ENCODE results near the gene SLC9A3.

Gene SLC9A3

GRCh38 chr5:524973-525761, 918 bp upstream of the SLC9A3 start:
- H3K36me3 ChIP-seq (ENCODE audit: control insufficient read depth in 1 of 2, insufficient read depth in 2 of 2, low read length in 2 of 2), result no peaks in the 10 kb centered on the region
- peaks cover 12 to 28% of the 10 kb centered on the region in 2 donors for H3K4me1 ChIP-seq (ENCODE audit: control insufficient read depth in 1 of 2, insufficient read depth in 2 of 2, low read length in 2 of 2)
- H3K9me3 ChIP-seq (ENCODE audit: control insufficient read depth in 1 of 2, low read length in 2 of 2), result no peaks in the 10 kb centered on the region
- no peak overlapping the region for H3K27ac ChIP-seq (ENCODE audit: low read depth, low read length)
- no peak overlapping the region for H3K9ac ChIP-seq (ENCODE audit: low read depth in 1 of 2, low read length in 2 of 2)
- peaks cover 48 to 56% of the 10 kb centered on the region in 2 donors for H3K27me3 ChIP-seq (ENCODE audit: control insufficient read depth in 1 of 2, insufficient read depth in 2 of 2, low read length in 2 of 2)
- H3K4me3 ChIP-seq (ENCODE audit: low read depth in 1 of 2, low read length in 2 of 2), result no peak overlapping the region

- H3K27ac ChIP-seq (ENCODE audit: low read depth, low read length), result no peak overlapping the region
- no peaks in the 10 kb centered on the region for H3K9me3 ChIP-seq (ENCODE audit: control insufficient read depth in 1 of 2, low read length in 2 of 2)
- H3K36me3 ChIP-seq (ENCODE audit: control insufficient read depth in 1 of 2, insufficient read depth in 2 of 2, low read length in 2 of 2), result no peaks in the 10 kb centered on the region
- no peak overlapping the region for H3K9ac ChIP-seq (ENCODE audit: low read depth in 1 of 2, low read length in 2 of 2)
- peaks cover 41 to 44% of the 10 kb centered on the region in 2 donors for H3K27me3 ChIP-seq (ENCODE audit: control insufficient read depth in 1 of 2, insufficient read depth in 2 of 2, low read length in 2 of 2)
- peak overlapping the region; percentile 40 to 53 for H3K4me3 ChIP-seq (ENCODE audit: low read depth in 1 of 2, low read length in 2 of 2)
- H3K4me1 ChIP-seq (ENCODE audit: control insufficient read depth in 1 of 2, insufficient read depth in 2 of 2, low read length in 2 of 2), result peaks cover 21 to 34% of the 10 kb centered on the region in 2 donors
These were observed 617 bp downstream of the SLC9A3 start for GRCh38 chr5:523441-524222.

- Histone ChIP-seq H3K9ac (ENCODE audit: low read depth in 1 of 2, low read length in 2 of 2) (peak overlapping the region in 1 of 2 donors; percentile 18), H3K36me3 (ENCODE audit: control insufficient read depth in 1 of 2, insufficient read depth in 2 of 2, low read length in 2 of 2) (no peaks in the 10 kb centered on the region), H3K27me3 (ENCODE audit: control insufficient read depth in 1 of 2, insufficient read depth in 2 of 2, low read length in 2 of 2) (peaks cover 41 to 44% of the 10 kb centered on the region in 2 donors), H3K4me1 (ENCODE audit: control insufficient read depth in 1 of 2, insufficient read depth in 2 of 2, low read length in 2 of 2) (peaks cover 27 to 40% of the 10 kb centered on the region in 2 donors), H3K4me3 (ENCODE audit: low read depth in 1 of 2, low read length in 2 of 2) (peak overlapping the region; percentile 40 to 53), H3K27ac (ENCODE audit: low read depth, low read length) (no peak overlapping the region), H3K9me3 (ENCODE audit: control insufficient read depth in 1 of 2, low read length in 2 of 2) (no peaks in the 10 kb centered on the region)
These were observed 1.3 kb downstream of the SLC9A3 start for GRCh38 chr5:522899-523440.

GRCh38 chr5:522116-522515, 2.1 kb downstream of the SLC9A3 start:
- Histone ChIP-seq H3K4me1 (ENCODE audit: control insufficient read depth in 1 of 2, insufficient read depth in 2 of 2, low read length in 2 of 2) (peaks cover 29 to 41% of the 10 kb centered on the region in 2 donors), H3K4me3 (ENCODE audit: low read depth in 1 of 2, low read length in 2 of 2) (no peak overlapping the region), H3K36me3 (ENCODE audit: control insufficient read depth in 1 of 2, insufficient read depth in 2 of 2, low read length in 2 of 2) (no peaks in the 10 kb centered on the region), H3K27ac (ENCODE audit: low read depth, low read length) (no peak overlapping the region), H3K9me3 (ENCODE audit: control insufficient read depth in 1 of 2, low read length in 2 of 2) (no peaks in the 10 kb centered on the region), H3K9ac (ENCODE audit: low read depth in 1 of 2, low read length in 2 of 2) (no peak overlapping the region), H3K27me3 (ENCODE audit: control insufficient read depth in 1 of 2, insufficient read depth in 2 of 2, low read length in 2 of 2) (peaks cover 33 to 35% of the 10 kb centered on the region in 2 donors)

- Histone ChIP-seq H3K4me3 (ENCODE audit: low read depth in 1 of 2, low read length in 2 of 2) (peak overlapping the region in 1 of 2 donors; percentile 21), H3K36me3 (ENCODE audit: control insufficient read depth in 1 of 2, insufficient read depth in 2 of 2, low read length in 2 of 2) (no peaks in the 10 kb centered on the region), H3K27me3 (ENCODE audit: control insufficient read depth in 1 of 2, insufficient read depth in 2 of 2, low read length in 2 of 2) (peaks cover 29 to 31% of the 10 kb centered on the region in 2 donors), H3K9ac (ENCODE audit: low read depth in 1 of 2, low read length in 2 of 2) (no peak overlapping the region), H3K27ac (ENCODE audit: low read depth, low read length) (no peak overlapping the region), H3K4me1 (ENCODE audit: control insufficient read depth in 1 of 2, insufficient read depth in 2 of 2, low read length in 2 of 2) (peaks cover 29 to 41% of the 10 kb centered on the region in 2 donors), H3K9me3 (ENCODE audit: control insufficient read depth in 1 of 2, low read length in 2 of 2) (no peaks in the 10 kb centered on the region)
These were observed 2.6 kb downstream of the SLC9A3 start for GRCh38 chr5:521680-522079.

GRCh38 chr5:520850-521226, 3.4 kb downstream of the SLC9A3 start:
- Histone ChIP-seq H3K27me3 (ENCODE audit: control insufficient read depth in 1 of 2, insufficient read depth in 2 of 2, low read length in 2 of 2) (peaks cover 20 to 23% of the 10 kb centered on the region in 2 donors), H3K27ac (ENCODE audit: low read depth, low read length) (no peak overlapping the region)

GRCh38 chr5:520196-520849, 3.9 kb downstream of the SLC9A3 start:
- Histone ChIP-seq H3K9ac (ENCODE audit: low read depth in 1 of 2, low read length in 2 of 2) (no peak overlapping the region), H3K36me3 (ENCODE audit: control insufficient read depth in 1 of 2, insufficient read depth in 2 of 2, low read length in 2 of 2) (no peaks in the 10 kb centered on the region), H3K27me3 (ENCODE audit: control insufficient read depth in 1 of 2, insufficient read depth in 2 of 2, low read length in 2 of 2) (peaks cover 15 to 17% of the 10 kb centered on the region in 2 donors), H3K4me3 (ENCODE audit: low read depth in 1 of 2, low read length in 2 of 2) (no peak overlapping the region), H3K27ac (ENCODE audit: low read depth, low read length) (no peak overlapping the region), H3K4me1 (ENCODE audit: control insufficient read depth in 1 of 2, insufficient read depth in 2 of 2, low read length in 2 of 2) (peaks cover 34 to 43% of the 10 kb centered on the region in 2 donors), H3K9me3 (ENCODE audit: control insufficient read depth in 1 of 2, low read length in 2 of 2) (no peaks in the 10 kb centered on the region)

More at GRCh38 chr5:520850-521226, 3.4 kb downstream of the SLC9A3 start:
- Histone ChIP-seq H3K9me3 (ENCODE audit: control insufficient read depth in 1 of 2, low read length in 2 of 2) (no peaks in the 10 kb centered on the region), H3K36me3 (ENCODE audit: control insufficient read depth in 1 of 2, insufficient read depth in 2 of 2, low read length in 2 of 2) (no peaks in the 10 kb centered on the region), H3K9ac (ENCODE audit: low read depth in 1 of 2, low read length in 2 of 2) (no peak overlapping the region), H3K4me1 (ENCODE audit: control insufficient read depth in 1 of 2, insufficient read depth in 2 of 2, low read length in 2 of 2) (peaks cover 32 to 41% of the 10 kb centered on the region in 2 donors), H3K4me3 (ENCODE audit: low read depth in 1 of 2, low read length in 2 of 2) (no peak overlapping the region)

GRCh38 chr5:518721-519120, 5.5 kb downstream of the SLC9A3 start:
- H3K4me3 ChIP-seq (ENCODE audit: low read depth in 1 of 2, low read length in 2 of 2), result peak overlapping the region; percentile 16 to 38

GRCh38 chr5:517535-518100, 6.6 kb downstream of the SLC9A3 start:
- peaks cover 52 to 54% of the 10 kb centered on the region in 2 donors for H3K4me1 ChIP-seq (ENCODE audit: control insufficient read depth in 1 of 2, insufficient read depth in 2 of 2, low read length in 2 of 2)
- no peaks in the 10 kb centered on the region for H3K27me3 ChIP-seq (ENCODE audit: control insufficient read depth in 1 of 2, insufficient read depth in 2 of 2, low read length in 2 of 2)
- H3K36me3 ChIP-seq (ENCODE audit: control insufficient read depth in 1 of 2, insufficient read depth in 2 of 2, low read length in 2 of 2), result no peaks in the 10 kb centered on the region
- no peak overlapping the region for H3K9ac ChIP-seq (ENCODE audit: low read depth in 1 of 2, low read length in 2 of 2)
- H3K9me3 ChIP-seq (ENCODE audit: control insufficient read depth in 1 of 2, low read length in 2 of 2), result no peaks in the 10 kb centered on the region
- H3K27ac ChIP-seq (ENCODE audit: low read depth, low read length), result no peak overlapping the region
- H3K4me3 ChIP-seq (ENCODE audit: low read depth in 1 of 2, low read length in 2 of 2), result no peak overlapping the region

More at GRCh38 chr5:518721-519120, 5.5 kb downstream of the SLC9A3 start:
- peaks cover 7 to 9% of the 10 kb centered on the region in 2 donors for H3K27me3 ChIP-seq (ENCODE audit: control insufficient read depth in 1 of 2, insufficient read depth in 2 of 2, low read length in 2 of 2)
- H3K36me3 ChIP-seq (ENCODE audit: control insufficient read depth in 1 of 2, insufficient read depth in 2 of 2, low read length in 2 of 2), result no peaks in the 10 kb centered on the region
- peak overlapping the region; percentile 74 for H3K27ac ChIP-seq (ENCODE audit: low read depth, low read length)
- H3K9me3 ChIP-seq (ENCODE audit: control insufficient read depth in 1 of 2, low read length in 2 of 2), result no peaks in the 10 kb centered on the region
- H3K4me1 ChIP-seq (ENCODE audit: control insufficient read depth in 1 of 2, insufficient read depth in 2 of 2, low read length in 2 of 2), result peaks cover 50 to 57% of the 10 kb centered on the region in 2 donors
- peak overlapping the region; percentile 48 to 54 for H3K9ac ChIP-seq (ENCODE audit: low read depth in 1 of 2, low read length in 2 of 2)

Measured in duodenal mucosa (tissue), 2 donors.